ENCODE measurements around the gene GBP5.

Gene GBP5

DNA sequence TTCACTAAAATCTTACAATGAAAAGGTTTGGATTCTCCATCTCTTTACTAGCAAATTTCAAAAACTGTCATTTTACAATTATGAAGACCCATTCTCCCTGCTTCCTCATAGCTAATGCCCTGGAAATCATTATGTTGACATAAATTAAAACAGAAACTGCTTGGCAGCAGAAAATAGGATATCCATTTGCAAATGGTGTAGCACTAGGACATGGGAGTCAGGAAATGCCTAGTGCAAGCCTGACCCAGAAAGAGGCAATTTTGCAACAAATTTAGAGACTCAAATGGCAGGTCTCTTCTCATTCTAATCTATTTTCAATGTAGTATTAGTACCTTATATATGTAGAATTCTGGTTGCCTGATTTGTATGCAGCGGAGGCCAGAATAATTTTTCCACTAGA, 2.2 kb downstream of the GBP5 start (continued):
- TF ChIP-seq OSR1 (CRISPR knock-in tag; IDR thresholded peaks at IDR 0.05) (no peak), RARB (CRISPR knock-in tag; IDR thresholded peaks at IDR 0.05) (no peak), ZFP3 (CRISPR knock-in tag; IDR thresholded peaks at IDR 0.05) (no peak)
- TF ChIP-seq, protein P1, sequence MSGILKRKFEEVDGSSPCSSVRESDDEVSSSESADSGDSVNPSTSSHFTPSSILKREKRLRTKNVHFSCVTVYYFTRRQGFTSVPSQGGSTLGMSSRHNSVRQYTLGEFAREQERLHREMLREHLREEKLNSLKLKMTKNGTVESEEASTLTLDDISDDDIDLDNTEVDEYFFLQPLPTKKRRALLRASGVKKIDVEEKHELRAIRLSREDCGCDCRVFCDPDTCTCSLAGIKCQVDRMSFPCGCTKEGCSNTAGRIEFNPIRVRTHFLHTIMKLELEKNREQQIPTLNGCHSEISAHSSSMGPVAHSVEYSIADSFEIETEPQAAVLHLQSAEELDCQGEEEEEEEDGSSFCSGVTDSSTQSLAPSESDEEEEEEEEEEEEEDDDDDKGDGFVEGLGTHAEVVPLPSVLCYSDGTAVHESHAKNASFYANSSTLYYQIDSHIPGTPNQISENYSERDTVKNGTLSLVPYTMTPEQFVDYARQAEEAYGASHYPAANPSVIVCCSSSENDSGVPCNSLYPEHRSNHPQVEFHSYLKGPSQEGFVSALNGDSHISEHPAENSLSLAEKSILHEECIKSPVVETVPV (CRISPR knock-in tag; IDR thresholded peaks at IDR 0.05): no peak

GRCh38 chr1:89269277-89269676, 3.4 kb downstream of the GBP5 start:
- TF ChIP-seq ZFP30 (CRISPR knock-in tag; IDR thresholded peaks at IDR 0.05): no peak
- TF ChIP-seq PATZ1 (CRISPR knock-in tag; IDR thresholded peaks at IDR 0.05; ENCODE audit: borderline replicate concordance): no peak
- TF ChIP-seq ZNF8 (CRISPR knock-in tag; IDR thresholded peaks at IDR 0.05): no peak
- TF ChIP-seq SNAI2 (CRISPR knock-in tag; IDR thresholded peaks at IDR 0.05): no peak
- TF ChIP-seq ARNTL (CRISPR knock-in tag; IDR thresholded peaks at IDR 0.05; ENCODE audit: borderline replicate concordance, low read depth): no peak
- no peak for TF ChIP-seq ESRRG (CRISPR knock-in tag; IDR thresholded peaks at IDR 0.05)
- no peak for TF ChIP-seq OSR1 (CRISPR knock-in tag; IDR thresholded peaks at IDR 0.05)
- no peak for TF ChIP-seq TOX (CRISPR knock-in tag; IDR thresholded peaks at IDR 0.05; ENCODE audit: borderline replicate concordance)
- no peak for TF ChIP-seq TSHZ2 (CRISPR knock-in tag; IDR thresholded peaks at IDR 0.05)
- no peak for TF ChIP-seq RARB (CRISPR knock-in tag; IDR thresholded peaks at IDR 0.05)
- TF ChIP-seq ZC3H10 (CRISPR knock-in tag; IDR thresholded peaks at IDR 0.05): no peak
- no peak for TF ChIP-seq BACH2 (CRISPR knock-in tag; IDR thresholded peaks at IDR 0.05; ENCODE audit: borderline replicate concordance)
- ATAC-seq: no peak

DNA sequence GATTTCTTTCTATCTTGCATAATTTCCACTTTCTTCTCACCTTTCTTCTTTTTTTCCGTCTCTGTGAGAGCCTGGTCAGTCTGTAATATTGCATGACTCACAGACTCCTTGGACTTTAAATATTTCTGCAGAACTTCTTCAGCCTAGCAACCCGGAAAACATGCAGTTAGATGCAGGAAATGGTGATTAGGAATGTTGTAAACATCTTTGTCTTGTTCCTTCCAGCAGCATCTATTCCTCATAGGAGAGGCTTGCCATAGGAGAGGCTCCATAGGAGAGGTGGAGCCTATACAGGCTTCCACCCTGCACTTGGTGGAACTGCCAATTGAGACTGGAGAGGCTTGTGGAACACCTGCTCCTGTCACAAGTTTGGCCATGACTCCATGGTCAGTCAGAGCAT, 10.0 kb downstream of the GBP5 start:
- peak; percentile 76 for ATAC-seq
- no peak for TF ChIP-seq ARNTL (CRISPR knock-in tag; IDR thresholded peaks at IDR 0.05; ENCODE audit: borderline replicate concordance, low read depth)
- TF ChIP-seq POU6F1 (CRISPR knock-in tag; IDR thresholded peaks at IDR 0.05; ENCODE audit: borderline replicate concordance, low read depth): no peak
- TF ChIP-seq ISL1 (CRISPR knock-in tag; IDR thresholded peaks at IDR 0.05): no peak
- no peak for TF ChIP-seq BACH2 (CRISPR knock-in tag; IDR thresholded peaks at IDR 0.05; ENCODE audit: borderline replicate concordance)
- no peak for TF ChIP-seq TSHZ2 (CRISPR knock-in tag; IDR thresholded peaks at IDR 0.05)
- TF ChIP-seq ZNF565 (CRISPR knock-in tag; conservative IDR thresholded peaks at IDR 0.05; ENCODE audit: low read depth): no peak
- TF ChIP-seq ZNF8 (CRISPR knock-in tag; IDR thresholded peaks at IDR 0.05): no peak
